Transverse colon (tissue), 3 donors: ENCODE data around the gene VEGFA.

ENCODE experiments used
- EP300 ChIP-seq: sonication (generic); formaldehyde crosslinking; IDR thresholded peaks from one replicate; pipeline ENCODE4 v1.6.1; 2017; ENCODE audit warnings: antibody characterized with exemption, low read depth
- TF ChIP-seq, protein P1 (sequence below), 5 experiments: fragments of 200-600 bp in 3 of 5; fragments of 450-650 bp in 2 of 5; sonication (generic) in 3 of 5; IDR thresholded peaks; 1 replicate in 2 of 5; 2 replicates in 3 of 5; pipeline ENCODE4 v1.5.1; 2016 to 2017; ENCODE audit warnings: antibody characterized with exemption in 5 of 5, inconsistent platforms in 3 of 5, mild to moderate bottlenecking in 2 of 5, moderate library complexity in 1 of 5

DNA sequence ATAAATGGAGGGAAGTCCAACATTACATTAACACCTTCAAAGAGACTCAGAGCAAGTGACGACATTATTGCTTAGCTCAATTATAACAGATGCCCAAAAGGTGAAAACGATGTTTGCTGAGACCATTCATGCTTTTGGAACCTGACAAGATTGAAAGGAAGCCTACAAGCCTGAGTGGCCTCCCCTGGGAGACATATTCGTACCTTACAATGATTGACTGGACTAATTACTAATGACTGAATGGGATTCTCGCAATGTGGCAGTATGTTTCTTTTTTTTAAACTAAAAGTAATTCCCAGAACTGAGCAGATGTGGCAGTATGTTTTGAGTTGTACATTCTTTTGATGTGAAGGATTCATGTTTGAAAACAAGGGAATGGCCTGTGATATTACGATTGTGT, 49.9 kb downstream of the VEGFA start:
- no peak for TF ChIP-seq EP300
- TF ChIP-seq, protein P1, sequence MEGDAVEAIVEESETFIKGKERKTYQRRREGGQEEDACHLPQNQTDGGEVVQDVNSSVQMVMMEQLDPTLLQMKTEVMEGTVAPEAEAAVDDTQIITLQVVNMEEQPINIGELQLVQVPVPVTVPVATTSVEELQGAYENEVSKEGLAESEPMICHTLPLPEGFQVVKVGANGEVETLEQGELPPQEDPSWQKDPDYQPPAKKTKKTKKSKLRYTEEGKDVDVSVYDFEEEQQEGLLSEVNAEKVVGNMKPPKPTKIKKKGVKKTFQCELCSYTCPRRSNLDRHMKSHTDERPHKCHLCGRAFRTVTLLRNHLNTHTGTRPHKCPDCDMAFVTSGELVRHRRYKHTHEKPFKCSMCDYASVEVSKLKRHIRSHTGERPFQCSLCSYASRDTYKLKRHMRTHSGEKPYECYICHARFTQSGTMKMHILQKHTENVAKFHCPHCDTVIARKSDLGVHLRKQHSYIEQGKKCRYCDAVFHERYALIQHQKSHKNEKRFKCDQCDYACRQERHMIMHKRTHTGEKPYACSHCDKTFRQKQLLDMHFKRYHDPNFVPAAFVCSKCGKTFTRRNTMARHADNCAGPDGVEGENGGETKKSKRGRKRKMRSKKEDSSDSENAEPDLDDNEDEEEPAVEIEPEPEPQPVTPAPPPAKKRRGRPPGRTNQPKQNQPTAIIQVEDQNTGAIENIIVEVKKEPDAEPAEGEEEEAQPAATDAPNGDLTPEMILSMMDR (IDR thresholded peaks at IDR 0.05): no peak
